NCI-H1694 treated with DMSO at 0.1 percent for 48 hours (cell line): ENCODE results near the gene LRTM2.
"Not testable (repeated sequence)": the region's sequence is repeated elsewhere in the genome, so short reads cannot be mapped to it uniquely, and the experiment has no call there.

Source experiments
- DNase-seq: peaks from one replicate; lab custom pipeline; 2025; lab: John Stamatoyannopoulos, UW

The LRTM2 gene

DNA sequence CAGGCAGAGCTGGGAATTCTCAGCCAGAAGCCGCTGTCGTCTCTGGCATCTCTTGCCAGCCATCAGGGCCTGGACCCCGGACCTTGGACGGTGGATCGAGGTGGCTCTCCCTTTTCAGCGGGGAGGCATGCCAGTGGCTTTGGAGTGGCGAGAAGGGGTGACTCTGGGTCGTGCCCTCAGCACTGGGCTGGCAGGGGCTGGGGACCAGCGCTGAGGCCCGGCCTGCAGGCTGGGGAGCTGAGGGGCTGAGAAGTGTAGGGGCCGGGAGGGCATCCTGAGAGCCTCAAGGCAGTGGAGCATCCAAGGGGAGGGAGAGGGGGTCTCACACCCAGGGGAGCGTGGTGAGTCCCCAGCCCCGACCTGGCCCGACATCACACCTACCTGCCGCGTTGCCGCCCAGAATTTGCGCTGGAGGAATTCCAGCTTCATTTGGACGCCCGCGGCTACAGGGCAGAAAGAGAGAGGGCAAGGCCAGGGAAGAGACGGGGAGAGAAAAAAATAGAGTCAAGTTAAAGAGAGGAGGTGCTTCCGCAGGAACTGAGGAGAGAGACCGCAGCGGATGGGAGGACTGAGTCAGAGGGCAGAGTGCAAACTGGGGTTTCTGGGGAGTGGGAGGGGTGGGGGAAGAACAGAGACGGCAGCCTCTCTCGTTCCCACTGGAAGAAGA is 9.0 kb upstream of the LRTM2 start:
- no peak for DNase-seq

DNA sequence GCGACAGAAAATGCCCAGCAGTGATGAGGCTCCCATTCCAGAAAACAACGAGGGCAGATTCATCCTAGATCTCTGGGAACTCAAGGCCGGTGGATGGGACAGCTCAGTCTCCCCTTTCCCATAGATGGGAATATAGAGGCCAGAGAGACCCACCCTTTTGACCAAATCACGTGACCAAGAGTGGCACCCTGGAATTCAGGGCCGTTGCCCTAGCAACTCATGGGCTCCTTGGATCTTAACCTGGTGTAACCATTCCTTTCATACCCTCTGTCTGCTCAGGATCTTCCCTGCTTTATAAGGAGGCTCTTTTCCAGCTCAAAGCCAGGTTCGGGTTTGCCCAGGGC is 8.4 kb upstream of the LRTM2 start:
- no peak for DNase-seq

DNA sequence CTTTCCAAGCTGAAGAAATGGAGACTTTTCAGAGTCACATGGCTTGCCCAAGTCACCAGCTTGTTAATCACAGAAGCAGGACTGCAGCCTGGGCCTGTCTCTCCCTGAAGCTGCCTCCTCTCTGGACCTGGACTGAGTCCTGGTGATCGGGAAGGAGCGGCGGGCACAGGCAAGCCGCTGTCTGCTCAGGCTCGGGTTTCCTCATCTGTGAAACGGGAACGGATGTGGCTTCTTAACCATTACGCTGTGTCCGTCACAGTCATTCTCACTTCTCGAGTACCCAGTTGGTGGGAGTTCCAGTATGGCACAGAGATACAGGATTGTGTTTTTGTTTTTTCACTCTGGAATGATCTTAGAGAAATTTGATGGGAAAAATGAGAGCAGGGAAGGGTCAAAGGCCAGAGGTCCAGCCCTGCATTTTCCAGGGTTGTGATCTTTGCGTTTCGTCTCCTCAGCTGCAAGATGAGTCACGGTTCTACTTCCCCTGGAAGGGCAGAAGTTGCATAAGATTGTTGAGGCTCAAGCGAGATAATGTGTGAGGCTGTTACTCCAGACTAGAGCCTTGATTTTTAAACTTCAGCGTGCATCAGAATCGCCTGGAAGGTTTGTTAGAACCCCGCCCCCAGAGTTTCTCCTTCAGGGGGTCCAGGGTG is 7.6 kb upstream of the LRTM2 start:
- DNase-seq, result no peak

DNA sequence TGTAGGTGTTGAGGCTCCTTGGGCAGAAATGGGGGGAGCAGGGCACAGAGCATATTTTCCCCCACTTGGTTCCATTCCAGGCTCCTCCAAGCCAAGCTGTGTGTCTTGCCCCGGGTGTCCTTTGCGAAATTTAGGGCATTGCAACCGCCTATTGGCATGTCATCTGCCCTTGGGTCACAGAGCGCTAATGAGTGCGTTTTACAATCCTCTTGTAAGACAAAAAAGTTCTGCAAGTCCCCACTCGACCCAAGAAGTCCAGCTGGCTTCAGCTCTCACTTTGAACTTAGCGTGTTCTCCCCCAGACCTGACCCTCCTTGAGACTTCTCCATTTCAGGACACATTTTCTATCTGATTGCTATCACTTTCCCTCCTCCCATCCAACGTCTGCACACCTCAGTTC is 6.1 kb upstream of the LRTM2 start:
- no peak for DNase-seq

DNA sequence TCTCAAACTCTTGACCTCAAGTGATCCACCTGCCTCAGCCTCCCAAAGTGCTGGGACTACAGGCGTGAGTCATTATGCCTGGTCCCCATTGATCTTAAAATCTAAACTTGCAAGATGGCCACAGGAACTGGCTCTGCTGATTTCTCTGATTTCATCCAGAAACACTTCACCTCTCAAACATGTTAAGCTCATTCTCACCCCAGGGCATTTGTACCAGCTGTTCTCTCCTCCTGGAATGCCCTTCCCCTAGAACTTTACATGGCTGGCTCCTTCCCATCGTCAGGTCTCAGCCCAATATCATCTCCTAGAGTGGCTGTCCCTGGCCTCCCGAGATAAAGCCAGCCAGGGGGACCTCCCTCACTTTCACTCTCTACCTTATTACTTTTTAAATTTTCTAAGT is 5.3 kb upstream of the LRTM2 start:
- DNase-seq, result no peak

DNA sequence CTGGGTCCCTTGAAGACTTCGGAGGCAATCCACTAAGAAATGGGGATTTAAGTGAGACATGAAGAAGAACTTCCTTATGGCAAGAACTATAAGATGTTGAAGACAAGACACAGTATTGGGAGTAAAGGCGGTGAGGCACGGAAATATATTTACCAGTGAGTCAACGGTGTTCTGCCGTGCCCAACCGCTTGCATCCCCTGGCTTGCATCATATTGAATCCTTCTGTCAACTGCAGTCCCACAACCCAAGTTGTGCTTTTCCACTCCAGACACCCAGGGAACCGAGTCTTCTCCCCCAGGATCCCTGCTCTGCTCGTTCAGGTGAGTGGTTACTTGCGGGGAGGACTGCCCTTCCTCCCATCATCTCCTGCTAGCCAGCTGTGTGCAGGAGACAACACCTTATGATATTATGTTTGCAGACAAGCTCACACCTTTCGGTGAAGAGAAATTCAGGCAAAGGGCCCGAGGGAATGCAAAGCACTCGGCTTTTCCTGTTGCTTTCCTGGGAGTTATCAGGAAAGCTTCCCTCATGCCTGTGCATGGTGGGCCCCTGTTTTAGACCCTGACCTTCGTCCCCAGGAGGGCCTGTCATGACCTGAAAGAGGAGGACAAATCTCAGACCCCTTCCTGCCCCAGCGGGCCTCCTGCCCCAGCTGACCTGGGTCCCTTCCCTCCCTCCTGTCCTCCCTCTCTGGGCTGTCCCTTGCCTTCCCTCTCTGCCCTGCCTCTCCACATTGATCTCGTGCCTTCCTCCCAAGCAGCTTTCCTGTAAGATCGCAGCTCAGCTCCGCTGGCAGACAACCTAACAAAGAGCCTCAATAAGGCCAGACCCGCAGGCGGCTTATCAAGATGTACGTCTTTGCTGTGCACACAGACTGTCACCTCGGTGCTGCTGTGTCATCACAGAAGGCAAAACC is 4.3 kb upstream of the LRTM2 start:
- DNase-seq, result no peak

DNA sequence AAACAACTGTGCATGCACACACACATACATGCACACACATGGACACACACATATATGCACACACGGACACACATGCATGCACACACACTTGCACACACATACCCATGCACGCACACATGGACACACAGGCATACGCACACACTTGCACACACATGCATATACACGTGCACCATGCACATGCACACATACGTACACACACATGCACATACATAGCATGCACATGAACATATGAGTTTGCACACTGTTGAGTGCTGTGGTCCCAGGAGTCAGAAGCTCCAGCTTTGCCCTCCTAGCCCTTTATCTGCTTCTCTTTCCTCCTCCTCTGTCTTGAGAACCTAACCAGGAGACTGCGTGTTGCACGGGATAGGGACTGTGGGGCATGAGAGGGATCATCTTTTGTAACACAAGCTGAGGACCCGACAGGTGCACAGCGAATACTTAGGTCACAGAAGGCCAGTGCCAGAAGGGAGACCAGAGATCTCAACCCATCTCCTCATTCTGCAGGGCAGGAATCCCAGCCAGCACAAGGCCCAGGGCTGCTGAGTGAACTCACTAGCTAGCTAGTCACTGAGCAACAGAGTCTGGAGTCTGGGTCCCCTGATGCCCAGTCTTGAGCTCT is 3.5 kb upstream of the LRTM2 start:
- no peak for DNase-seq

DNA sequence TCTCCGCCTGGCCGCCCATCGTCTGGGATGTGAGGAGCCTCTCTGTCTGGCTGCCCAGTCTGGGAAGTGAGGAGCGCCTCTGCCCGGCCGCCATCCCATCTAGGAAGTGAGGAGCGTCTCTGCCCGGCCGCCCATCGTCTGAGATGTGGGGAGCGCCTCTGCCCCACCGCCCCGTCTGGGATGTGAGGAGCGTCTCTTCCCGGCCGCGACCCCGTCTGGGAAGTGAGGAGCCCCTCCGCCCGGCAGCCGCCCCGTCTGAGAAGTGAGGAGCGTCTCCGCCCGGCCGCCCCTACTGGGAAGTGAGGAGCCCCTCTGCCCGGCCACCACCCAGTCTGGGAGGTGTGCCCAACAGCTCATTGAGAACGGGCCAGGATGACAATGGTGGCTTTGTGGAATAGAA is 2.4 kb upstream of the LRTM2 start:
- not testable (repeated sequence) for DNase-seq

DNA sequence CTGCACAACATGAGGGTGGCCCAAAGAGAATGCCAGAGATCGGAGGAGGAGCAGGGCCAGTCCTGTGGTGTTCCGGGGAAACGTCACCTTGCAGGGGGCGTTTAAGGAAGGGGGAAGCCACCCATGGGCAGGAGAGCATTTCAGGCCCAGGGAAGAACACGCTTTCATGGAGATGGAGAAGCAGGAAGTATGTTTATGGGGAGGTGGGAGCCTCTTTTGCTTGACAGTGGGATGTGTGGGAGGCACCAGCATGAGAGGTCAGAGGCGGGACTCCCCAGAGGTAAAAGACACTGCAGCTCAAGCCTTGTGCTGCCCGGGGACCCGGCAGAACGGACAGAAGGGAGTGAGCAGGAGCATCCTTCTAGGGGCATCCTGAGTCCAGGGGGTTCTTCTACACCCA is 1.3 kb upstream of the LRTM2 start:
- DNase-seq, result no peak

DNA sequence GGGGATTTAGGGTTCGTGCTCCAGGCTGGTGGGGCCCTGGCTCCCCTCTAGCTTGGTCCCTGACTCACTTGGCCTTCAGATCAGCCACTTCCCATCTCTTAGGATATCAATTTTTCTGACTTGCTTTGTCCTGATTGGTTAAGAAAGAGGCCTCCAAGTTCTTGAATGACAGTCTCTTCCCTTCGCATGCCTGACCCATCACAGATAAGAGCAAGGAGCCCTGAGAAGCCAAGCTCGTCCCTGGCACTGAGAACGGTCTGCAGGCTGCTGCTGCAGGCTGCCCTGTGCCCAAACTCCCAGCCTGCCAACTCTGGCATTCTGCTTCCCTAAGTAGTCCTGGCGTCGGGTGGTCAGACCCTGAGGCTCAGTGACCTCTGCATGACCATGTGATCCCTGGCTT is 794 bp upstream of the LRTM2 start:
- no peak for DNase-seq

DNA sequence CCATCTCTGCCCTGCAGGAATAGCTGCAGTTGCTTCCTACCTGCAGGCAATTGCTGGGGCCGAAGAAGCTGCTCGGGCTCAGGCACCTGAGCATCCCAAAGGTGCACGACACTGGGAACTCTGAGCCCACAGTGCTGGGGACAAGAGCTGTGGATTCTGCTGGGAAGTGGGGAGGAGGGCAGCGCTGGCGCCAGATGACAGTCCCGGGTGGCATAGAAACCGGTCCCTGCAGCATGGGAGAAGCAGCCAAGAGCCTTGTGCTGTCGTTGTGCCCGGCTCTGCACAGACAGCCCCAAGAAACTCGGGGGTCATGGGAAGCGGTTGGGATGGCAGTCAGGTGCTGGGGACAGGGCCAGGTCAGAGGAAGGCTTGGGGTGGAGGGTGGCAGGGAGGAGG is 529 bp downstream of the LRTM2 start:
- peak; percentile 14 for DNase-seq

DNA sequence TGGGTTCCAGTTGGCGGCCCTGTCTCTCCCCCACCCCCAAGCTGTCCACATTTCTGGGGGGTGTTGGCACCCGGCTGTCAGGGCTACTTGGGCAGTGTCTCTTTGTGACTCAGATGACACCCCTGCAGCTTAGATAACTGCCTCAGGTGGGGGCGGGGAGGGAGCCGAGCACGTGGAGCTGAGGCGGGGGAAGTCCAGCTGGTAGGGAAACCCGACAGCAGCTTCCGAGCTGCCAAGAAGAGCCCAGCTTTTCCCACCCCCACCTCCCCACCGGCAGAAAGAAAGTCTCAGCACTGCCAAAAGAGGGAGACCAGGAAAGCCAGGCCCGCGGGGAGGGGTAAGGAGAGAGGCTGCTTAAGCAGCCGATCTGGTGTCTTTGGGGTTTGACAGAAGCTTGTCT is 1.4 kb downstream of the LRTM2 start:
- DNase-seq, result peak; percentile 60

DNA sequence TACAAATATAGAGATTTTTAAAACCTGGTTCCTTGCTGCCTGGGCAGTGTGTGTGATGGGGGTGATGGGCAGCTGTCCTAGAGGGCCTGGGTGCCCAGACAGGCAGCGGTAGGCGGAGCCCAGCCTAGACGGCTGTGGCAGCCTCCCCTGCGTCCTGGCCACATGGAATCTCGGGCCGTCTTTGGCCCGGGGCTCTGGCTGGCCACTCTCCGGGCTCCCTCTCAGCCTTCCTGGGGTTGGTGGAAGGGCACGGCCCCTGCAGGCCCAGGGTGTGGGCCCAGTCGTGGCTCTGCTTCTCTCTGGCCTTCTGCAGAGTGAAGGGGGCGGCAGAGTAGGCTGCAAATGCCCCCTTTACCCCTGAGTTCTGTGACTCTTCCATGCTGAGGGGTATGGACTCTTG is 2.3 kb downstream of the LRTM2 start:
- DNase-seq, result no peak

DNA sequence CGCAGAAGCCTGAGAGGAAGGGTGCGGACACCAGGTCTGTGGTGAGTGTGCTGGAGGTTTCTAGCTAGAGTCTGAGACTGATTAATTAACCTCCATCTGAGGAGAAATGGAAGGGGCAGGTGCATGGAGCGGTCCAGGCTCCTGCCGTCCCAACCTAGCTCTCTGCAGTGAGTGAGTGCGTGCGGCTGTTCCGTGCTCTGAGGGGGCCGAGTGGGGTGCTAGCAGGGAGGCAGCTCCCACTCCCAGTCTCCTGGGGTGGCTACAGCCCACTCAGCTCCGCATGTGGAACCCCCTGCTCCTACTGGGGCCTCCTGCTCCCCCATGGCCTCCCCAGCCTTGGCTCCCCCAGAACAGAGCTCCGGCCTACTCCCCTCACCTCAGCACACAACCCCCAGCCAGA is 2.9 kb downstream of the LRTM2 start:
- no peak for DNase-seq

DNA sequence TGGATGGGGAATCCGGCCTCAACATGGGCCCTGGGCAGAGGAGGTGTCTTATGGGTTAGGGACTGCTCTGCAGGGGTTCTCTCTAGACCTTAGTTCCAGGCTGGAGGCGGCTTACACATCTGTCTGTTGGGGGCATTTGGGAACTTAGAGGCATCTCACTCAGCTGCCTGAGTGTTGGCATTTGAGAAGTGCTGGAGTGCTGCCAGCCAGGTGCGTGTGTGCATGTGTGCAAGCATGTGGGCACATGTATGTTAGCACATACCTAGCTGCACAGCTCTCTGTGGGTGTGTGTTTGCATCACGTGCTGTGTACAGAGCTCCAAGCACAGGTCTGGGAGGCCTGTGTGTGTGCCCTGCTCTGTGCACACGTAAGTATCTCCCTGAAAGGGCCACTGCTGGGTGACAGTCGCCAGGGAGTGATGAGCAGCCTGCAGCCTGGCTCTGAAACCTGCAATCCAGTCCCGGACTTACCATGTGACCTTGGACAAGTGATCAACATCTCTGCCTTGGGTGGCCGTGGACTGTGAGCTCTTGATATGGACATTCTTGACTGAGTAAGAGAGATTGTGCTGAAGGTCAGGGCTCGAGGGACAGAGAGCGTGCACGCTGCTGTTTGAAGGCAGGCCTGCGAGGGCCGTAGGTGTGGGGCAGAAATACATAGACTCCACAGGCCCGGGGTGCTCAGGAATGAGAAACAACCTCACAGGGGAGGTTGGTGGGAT is 5.2 kb downstream of the LRTM2 start:
- no peak for DNase-seq

DNA sequence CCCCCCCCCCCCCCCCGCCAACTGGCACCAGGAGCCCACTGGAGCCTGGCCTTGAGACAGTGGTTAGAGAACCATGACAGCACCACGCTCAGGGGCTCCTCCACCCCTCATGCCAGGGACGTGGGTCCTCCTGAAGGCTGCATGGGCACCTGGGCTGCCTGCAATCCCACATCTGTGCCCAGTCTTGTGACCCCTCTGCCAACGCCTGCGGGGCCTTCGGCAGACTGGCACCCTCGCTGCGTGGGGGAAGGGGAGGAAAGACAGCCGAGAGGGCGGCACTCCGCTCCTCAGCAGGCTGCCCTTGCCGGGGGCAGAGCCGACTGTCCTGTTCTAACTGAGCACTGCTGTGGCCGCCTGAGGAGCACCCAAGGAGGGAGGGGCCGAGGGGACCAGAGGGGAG is 6.0 kb downstream of the LRTM2 start:
- no peak for DNase-seq

DNA sequence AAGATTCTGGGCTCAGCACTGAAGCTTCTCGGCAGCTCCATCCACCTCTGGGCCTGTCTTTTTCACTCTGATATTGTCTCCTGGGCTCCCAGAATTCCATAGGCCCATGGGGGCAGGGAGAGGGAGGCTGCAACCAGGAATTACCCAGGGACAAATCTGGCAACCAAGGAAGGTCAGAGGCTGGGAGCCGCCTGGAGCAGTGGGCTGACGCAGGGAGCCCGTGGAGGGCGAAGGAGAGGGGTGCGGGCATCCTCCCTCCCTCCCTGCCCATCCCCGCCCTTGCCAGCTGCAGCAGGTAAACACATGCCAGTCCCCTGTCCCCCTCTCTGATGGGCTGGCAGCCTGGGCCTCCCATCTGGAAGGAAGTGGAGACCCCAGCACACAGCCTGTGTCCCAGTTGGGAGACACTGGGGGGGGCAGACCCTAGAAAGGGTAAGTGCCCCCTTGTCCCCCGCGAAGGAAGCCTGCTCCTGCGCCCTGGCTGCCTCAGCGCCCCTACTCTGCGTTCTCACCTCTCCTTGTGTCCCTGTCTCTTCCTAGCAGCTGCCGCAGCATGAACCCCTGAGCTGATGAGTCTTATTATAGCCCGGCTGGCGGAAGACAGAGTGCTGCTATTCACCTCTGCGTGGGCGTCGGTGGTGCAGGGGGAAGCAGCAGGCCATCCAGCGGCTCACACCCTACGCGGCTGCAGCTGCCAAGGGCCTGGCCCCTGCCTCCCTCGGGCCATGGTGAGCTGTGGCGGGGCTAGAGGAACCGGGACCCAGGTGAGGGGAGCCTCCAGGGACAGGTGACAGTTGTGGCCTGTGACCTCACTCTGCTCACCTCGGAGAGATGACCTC is 6.7 kb downstream of the LRTM2 start:
- no peak for DNase-seq

DNA sequence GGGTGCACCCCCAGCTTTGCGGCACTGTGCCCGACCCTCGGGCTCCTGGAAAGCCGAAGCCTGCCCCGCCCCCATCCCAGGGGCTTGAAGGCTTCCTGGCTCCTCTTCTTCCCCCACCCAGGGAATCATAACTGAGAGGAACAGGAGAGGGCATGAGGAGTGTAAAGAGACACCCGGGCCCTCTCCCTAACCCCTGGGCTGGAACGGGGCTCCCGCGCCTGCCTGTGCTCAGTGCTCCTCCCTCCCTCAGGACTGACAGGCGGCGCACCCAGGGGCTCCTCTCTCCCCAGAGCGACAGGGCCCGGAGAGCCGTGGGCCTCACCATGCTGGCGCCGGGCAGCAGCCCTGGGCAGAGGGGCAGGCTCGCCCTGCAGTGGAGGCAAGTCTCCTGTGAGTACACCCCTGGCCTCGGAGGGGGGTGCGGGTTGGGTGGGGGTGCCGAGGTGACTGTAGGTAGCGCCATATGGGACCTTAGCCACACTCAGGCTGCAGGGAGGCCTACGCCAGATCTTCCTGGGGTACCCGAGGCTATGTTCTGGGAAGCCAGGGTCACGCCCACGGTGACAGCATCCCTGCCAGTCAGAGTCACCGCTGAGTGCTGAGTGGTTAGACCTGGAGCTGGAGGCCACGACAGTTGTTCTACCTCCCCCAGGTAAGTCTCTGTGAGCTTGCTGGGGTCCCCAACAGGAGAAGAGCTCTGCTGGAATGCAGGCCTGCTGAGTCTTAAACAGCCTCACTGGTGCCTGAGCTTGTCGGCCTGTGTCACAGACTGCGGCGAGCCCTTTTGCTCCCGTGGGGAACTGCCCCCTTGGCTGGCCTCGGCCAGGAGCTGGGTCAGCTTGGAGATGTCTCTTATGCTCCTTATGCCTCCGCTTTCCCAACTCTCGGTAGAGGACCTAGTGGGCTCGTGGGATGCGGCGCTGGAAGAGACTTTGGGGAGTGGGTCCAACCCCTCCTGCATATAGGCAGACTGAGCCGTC is 7.8 kb downstream of the LRTM2 start:
- DNase-seq, result no peak

DNA sequence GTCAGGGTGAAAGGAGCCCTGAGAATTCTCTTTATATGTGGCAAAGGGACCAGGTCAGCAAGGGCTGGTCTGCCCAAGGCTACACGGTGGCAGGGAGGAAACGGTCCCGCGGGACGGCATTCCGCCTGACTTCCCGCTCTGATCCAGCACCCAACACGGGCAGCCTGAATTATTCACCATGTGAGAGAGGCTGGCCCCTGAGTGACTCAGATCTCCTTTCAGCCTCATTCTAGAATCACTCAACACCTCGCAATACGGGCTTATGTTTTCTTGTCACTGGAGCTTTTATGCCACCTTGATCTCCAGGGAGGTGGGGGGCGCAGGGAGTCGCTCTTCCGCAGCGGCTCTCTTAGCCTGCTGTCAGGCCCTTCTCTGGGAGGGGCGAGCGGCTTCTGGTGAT is 8.5 kb downstream of the LRTM2 start:
- DNase-seq, result no peak

DNA sequence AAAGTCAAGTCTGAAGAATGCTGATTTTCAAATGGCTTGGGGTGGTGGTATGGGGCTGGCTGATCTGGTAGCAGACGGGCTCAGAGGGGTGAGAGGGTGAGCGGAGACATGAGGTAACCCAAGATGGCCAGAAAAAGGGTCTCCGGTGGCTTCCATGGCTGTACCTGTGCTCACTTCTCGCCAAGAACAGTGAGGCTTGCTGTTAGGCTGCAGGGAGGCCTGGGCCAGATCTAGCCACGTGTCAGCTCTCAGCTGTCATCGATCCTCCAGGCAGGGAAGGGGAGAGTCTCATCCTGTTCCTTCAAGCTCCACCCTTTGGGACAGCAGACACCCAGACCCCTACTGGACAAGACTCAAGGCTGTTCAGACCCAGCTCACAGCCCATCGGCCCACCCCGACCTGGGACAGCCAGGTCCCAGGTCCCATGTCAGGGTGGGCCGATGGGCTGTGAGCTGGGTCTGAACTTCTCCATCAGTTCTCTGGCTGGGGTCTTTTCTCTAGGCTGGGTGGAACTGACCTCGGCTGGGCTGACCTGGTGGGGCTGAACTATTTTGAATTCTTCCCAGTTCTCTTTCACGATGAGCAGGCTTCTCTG is 9.0 kb downstream of the LRTM2 start:
- DNase-seq, result no peak
